Fibroblast of pulmonary artery (primary cell): ENCODE measurements around the gene POLN.

Experiments
- DNase-seq: peaks from one replicate; pipeline ENCODE4 v3.0.0-alpha.2; 2010; ENCODE audit warnings: low read depth
- H3K4me3 ChIP-seq: replicated peaks from 2 replicates; pipeline ENCODE4 v1.5.1; 2011; ENCODE audit warnings: low read depth, mild to moderate bottlenecking, control low read depth, low read length, moderate library complexity
- CTCF ChIP-seq: IDR thresholded peaks from 2 replicates; pipeline ENCODE4 v1.5.1; 2011; ENCODE audit warnings: mild to moderate bottlenecking, control low read depth, low read length, inconsistent platforms; ENCODE audit errors: missing control alignments

The POLN gene

GRCh38 chr4:2071912-2072867 lies 169.7 kb downstream of the POLN start:
- DNase-seq = no peak
- no peak overlapping the region for H3K4me3 ChIP-seq
- TF ChIP-seq CTCF = no peak

- no peak for DNase-seq
- no peak overlapping the region for H3K4me3 ChIP-seq
- no peak for TF ChIP-seq CTCF
Observed at GRCh38 chr4:2071252-2071911, 170.5 kb downstream of the POLN start.

- no peak for DNase-seq
- no peak overlapping the region for H3K4me3 ChIP-seq
- no peak for TF ChIP-seq CTCF
Observed at GRCh38 chr4:2070421-2071251, 171.3 kb downstream of the POLN start.

GRCh38 chr4:2069986-2070385 lies 171.9 kb downstream of the POLN start:
- no peak for DNase-seq
- no peak overlapping the region for H3K4me3 ChIP-seq
- TF ChIP-seq CTCF = no peak

GRCh38 chr4:2069161-2069971 lies 172.6 kb downstream of the POLN start:
- no peak overlapping the region for H3K4me3 ChIP-seq
- TF ChIP-seq CTCF = no peak
- DNase-seq = no peak

GRCh38 chr4:2068566-2068965 lies 173.4 kb downstream of the POLN start:
- DNase-seq = no peak
- no peak for TF ChIP-seq CTCF
- H3K4me3 ChIP-seq = no peak overlapping the region
